ENCODE results near the gene UGT1A8.
"Not testable (repeated sequence)": the region's sequence is repeated elsewhere in the genome, so short reads cannot be mapped to it uniquely, and the experiment has no call there.

DNA sequence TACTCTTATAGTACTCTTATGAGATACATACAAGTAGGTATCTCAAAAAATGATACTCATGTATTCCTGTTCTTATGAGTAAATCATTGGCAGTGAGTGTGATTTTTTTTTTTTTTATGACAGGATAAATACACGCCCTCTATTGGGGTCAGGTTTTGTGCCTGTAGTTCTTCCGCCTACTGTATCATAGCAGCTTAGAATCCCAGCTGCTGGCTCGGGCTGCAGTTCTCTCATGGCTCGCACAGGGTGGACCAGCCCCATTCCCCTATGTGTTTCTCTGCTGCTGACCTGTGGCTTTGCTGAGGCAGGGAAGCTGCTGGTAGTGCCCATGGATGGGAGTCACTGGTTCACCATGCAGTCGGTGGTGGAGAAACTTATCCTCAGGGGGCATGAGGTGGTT is at the start of gene UGT1A8:
- TF ChIP-seq, protein P1, sequence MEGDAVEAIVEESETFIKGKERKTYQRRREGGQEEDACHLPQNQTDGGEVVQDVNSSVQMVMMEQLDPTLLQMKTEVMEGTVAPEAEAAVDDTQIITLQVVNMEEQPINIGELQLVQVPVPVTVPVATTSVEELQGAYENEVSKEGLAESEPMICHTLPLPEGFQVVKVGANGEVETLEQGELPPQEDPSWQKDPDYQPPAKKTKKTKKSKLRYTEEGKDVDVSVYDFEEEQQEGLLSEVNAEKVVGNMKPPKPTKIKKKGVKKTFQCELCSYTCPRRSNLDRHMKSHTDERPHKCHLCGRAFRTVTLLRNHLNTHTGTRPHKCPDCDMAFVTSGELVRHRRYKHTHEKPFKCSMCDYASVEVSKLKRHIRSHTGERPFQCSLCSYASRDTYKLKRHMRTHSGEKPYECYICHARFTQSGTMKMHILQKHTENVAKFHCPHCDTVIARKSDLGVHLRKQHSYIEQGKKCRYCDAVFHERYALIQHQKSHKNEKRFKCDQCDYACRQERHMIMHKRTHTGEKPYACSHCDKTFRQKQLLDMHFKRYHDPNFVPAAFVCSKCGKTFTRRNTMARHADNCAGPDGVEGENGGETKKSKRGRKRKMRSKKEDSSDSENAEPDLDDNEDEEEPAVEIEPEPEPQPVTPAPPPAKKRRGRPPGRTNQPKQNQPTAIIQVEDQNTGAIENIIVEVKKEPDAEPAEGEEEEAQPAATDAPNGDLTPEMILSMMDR (IDR thresholded peaks at IDR 0.05; ENCODE audit: extremely low read depth in 1 of 2, insufficient read depth in 1 of 2, low read depth in 1 of 2, low read length in 2 of 2) = not testable (repeated sequence)
- TF ChIP-seq GATA2 (IDR thresholded peaks at IDR 0.05; ENCODE audit: insufficient read depth, insufficient read length, low read depth, low read length); POLR2A (IDR thresholded peaks at IDR 0.05; ENCODE audit: low read depth, low read length); POLR2AphosphoS5 (IDR thresholded peaks at IDR 0.05; ENCODE audit: insufficient read depth, low read depth, low read length): not testable (repeated sequence)
- TF ChIP-seq, protein P2, sequence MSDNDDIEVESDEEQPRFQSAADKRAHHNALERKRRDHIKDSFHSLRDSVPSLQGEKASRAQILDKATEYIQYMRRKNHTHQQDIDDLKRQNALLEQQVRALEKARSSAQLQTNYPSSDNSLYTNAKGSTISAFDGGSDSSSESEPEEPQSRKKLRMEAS (IDR thresholded peaks at IDR 0.05; ENCODE audit: insufficient read depth, insufficient read length) = not testable (repeated sequence)

Measured in endothelial cell of umbilical vein (primary cell).